ENCODE data around the gene UIMC1.

- TF ChIP-seq CTCF (conservative IDR thresholded peaks at IDR 0.05) (no peak), ZFX (IDR thresholded peaks at IDR 0.05) (no peak)
Measured at GRCh38 chr5:176906796-176907195, 99.8 kb downstream of the UIMC1 start.
